Fibroblast of lung (primary cell): ENCODE measurements around the gene TNFRSF21.

ENCODE experiments used
- CTCF ChIP-seq, 2 donors: IDR thresholded peaks in 1 of 2; conservative IDR thresholded peaks in 1 of 2; 1 replicate in 1 of 2; 2 replicates in 1 of 2; pipeline ENCODE4 v1.5.1; 2011 to 2012; ENCODE audit warnings: low read length in 2 of 2, control low read depth in 1 of 2, inconsistent platforms in 1 of 2, low read depth in 1 of 2, mild to moderate bottlenecking in 1 of 2
- EZH2 ChIP-seq: IDR thresholded peaks from 2 replicates; pipeline ENCODE4 v1.5.1; 2012; ENCODE audit warnings: low read length, control low read depth, mild to moderate bottlenecking; ENCODE audit errors: missing control alignments

- TF ChIP-seq CTCF (conservative IDR thresholded peaks at IDR 0.05 in 1 of 2, IDR thresholded peaks at IDR 0.05 in 1 of 2; ENCODE audit: low read depth in 1 of 2, low read length in 2 of 2) (no peak), EZH2 (no peak)
These were observed 72.5 kb downstream of the TNFRSF21 start for GRCh38 chr6:47237196-47237595.
